ENCODE results near the gene PSMC3IP.

GRCh38 chr17:42538482-42538881 lies 39.0 kb downstream of the PSMC3IP start:
- TF ChIP-seq NFIC (IDR thresholded peaks at IDR 0.05) (no peak), ZBTB7A (IDR thresholded peaks at IDR 0.05; ENCODE audit: low read depth) (no peak), EGR1 (IDR thresholded peaks at IDR 0.05) (no peak), TCF12 (IDR thresholded peaks at IDR 0.05; ENCODE audit: low read depth) (no peak), EP300 (IDR thresholded peaks at IDR 0.05; ENCODE audit: borderline replicate concordance) (no peak), RAD21 (IDR thresholded peaks at IDR 0.05; ENCODE audit: low read depth) (no peak), CEBPB (IDR thresholded peaks at IDR 0.05) (no peak), MAX (IDR thresholded peaks at IDR 0.05) (no peak)

All from Ishikawa (cell line).